ENCODE data around the gene RPTOR.

DNA sequence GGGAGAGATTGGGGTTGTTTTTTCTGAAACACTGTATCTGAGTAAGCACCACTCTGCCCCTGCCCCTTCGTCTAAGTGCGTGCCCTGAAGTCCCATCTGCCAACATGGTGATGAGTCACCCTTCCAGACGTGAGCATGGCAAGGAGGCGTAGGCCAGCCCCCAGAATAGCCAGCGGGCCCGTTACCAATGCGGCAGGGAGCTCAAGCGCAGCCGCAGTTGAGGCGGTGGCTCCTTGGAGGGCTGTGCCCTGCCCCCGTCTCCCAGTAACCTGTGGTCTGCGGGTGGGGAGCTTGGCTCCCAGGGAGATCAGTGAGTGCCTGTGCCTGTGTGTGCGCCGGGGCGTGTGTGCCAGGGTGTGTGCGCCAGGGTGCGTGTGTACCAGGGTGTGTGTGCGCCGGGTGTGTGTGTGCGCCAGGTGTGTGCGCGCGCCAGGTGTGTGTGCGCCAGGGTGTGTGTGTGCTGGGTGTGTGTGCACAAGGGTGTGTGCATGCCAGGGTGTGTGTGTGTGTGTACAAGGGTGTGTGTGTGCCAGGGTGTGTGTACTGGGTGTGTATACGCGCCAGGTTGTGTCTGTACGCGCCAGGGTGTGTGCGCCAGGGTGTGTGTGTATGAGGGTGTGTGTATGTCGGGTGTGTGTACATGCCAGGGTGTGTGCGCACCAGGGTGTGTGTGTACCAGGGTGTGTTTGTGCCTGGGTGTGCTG, 348.4 kb downstream of the RPTOR start:
- TF ChIP-seq POLR2AphosphoS5 (IDR thresholded peaks at IDR 0.05; ENCODE audit: low read depth) (no peak), SPI1 (IDR thresholded peaks at IDR 0.05; ENCODE audit: borderline replicate concordance, low read depth) (no peak), GABPA (IDR thresholded peaks at IDR 0.05; ENCODE audit: low read depth) (no peak)
- TF ChIP-seq, protein P1, sequence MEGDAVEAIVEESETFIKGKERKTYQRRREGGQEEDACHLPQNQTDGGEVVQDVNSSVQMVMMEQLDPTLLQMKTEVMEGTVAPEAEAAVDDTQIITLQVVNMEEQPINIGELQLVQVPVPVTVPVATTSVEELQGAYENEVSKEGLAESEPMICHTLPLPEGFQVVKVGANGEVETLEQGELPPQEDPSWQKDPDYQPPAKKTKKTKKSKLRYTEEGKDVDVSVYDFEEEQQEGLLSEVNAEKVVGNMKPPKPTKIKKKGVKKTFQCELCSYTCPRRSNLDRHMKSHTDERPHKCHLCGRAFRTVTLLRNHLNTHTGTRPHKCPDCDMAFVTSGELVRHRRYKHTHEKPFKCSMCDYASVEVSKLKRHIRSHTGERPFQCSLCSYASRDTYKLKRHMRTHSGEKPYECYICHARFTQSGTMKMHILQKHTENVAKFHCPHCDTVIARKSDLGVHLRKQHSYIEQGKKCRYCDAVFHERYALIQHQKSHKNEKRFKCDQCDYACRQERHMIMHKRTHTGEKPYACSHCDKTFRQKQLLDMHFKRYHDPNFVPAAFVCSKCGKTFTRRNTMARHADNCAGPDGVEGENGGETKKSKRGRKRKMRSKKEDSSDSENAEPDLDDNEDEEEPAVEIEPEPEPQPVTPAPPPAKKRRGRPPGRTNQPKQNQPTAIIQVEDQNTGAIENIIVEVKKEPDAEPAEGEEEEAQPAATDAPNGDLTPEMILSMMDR (IDR thresholded peaks at IDR 0.05; ENCODE audit: insufficient read depth, low read length) = no peak
- TF ChIP-seq, protein P2, sequence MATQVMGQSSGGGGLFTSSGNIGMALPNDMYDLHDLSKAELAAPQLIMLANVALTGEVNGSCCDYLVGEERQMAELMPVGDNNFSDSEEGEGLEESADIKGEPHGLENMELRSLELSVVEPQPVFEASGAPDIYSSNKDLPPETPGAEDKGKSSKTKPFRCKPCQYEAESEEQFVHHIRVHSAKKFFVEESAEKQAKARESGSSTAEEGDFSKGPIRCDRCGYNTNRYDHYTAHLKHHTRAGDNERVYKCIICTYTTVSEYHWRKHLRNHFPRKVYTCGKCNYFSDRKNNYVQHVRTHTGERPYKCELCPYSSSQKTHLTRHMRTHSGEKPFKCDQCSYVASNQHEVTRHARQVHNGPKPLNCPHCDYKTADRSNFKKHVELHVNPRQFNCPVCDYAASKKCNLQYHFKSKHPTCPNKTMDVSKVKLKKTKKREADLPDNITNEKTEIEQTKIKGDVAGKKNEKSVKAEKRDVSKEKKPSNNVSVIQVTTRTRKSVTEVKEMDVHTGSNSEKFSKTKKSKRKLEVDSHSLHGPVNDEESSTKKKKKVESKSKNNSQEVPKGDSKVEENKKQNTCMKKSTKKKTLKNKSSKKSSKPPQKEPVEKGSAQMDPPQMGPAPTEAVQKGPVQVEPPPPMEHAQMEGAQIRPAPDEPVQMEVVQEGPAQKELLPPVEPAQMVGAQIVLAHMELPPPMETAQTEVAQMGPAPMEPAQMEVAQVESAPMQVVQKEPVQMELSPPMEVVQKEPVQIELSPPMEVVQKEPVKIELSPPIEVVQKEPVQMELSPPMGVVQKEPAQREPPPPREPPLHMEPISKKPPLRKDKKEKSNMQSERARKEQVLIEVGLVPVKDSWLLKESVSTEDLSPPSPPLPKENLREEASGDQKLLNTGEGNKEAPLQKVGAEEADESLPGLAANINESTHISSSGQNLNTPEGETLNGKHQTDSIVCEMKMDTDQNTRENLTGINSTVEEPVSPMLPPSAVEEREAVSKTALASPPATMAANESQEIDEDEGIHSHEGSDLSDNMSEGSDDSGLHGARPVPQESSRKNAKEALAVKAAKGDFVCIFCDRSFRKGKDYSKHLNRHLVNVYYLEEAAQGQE (IDR thresholded peaks at IDR 0.05; ENCODE audit: insufficient replicate concordance, low read depth) = no peak
